Gastroesophageal sphincter (tissue), 3 donors: ENCODE measurements around the gene GNL1.
"Not testable (repeated sequence)": the region's sequence is repeated elsewhere in the genome, so short reads cannot be mapped to it uniquely, and the experiment has no call there.

Experiments used
- CTCF ChIP-seq, 4 experiments: fragments of 200-600 bp in 2 of 4; fragments of 450-650 bp in 2 of 4; sonication (generic) in 1 of 4; IDR thresholded peaks; one replicate each; pipeline ENCODE4 v1.5.1; 2017 to 2019; ENCODE audit warnings: antibody characterized with exemption in 4 of 4, mild to moderate bottlenecking in 2 of 4, moderate library complexity in 2 of 4
- POLR2A ChIP-seq, 2 donors: fragments of 450-650 bp; IDR thresholded peaks; one replicate each; pipeline ENCODE4 v1.6.1; 2017; ENCODE audit warnings: antibody characterized with exemption in 2 of 2, mild to moderate bottlenecking in 2 of 2, moderate library complexity in 1 of 2
- POLR2AphosphoS5 ChIP-seq: sonication (generic); formaldehyde crosslinking; IDR thresholded peaks from one replicate; pipeline ENCODE4 v1.6.1; 2017; ENCODE audit warnings: antibody characterized with exemption

- TF ChIP-seq POLR2AphosphoS5; POLR2A (IDR thresholded peaks at IDR 0.05); CTCF (IDR thresholded peaks at IDR 0.05): not testable (repeated sequence)
Measured at GRCh38 chr6:30521952-30522351, 34.3 kb downstream of the GNL1 start.
